BE2C (cell line): ENCODE measurements around the gene NISCH.

Experiments
- DNase-seq: peaks from one replicate; pipeline ENCODE4 v3.0.0-alpha.2; 2020
- H3K27me3 ChIP-seq: fragments of 250-450 bp; sonication (Bioruptor Pico); 2 replicates; pipeline ENCODE4 v1.5.1; 2020; ENCODE audit warnings: mild to moderate bottlenecking
- H3K36me3 ChIP-seq: fragments of 250-450 bp; sonication (Bioruptor Pico); 2 replicates; pipeline ENCODE4 v1.5.1; 2020; ENCODE audit warnings: mild to moderate bottlenecking
- H3K4me1 ChIP-seq: fragments of 250-450 bp; sonication (Bioruptor Pico); 2 replicates; pipeline ENCODE4 v1.5.1; 2020
- H3K4me3 ChIP-seq: 2 replicates; pipeline ENCODE4 v1.5.1; 2011; ENCODE audit warnings: low read depth, low read length
- H3K9me3 ChIP-seq: fragments of 250-450 bp; sonication (Bioruptor Pico); 2 replicates; pipeline ENCODE4 v1.5.1; 2020
- TF ChIP-seq, protein P1 (sequence below): IDR thresholded peaks from 2 replicates; pipeline ENCODE4 v1.5.1; 2012; ENCODE audit warnings: mild to moderate bottlenecking, low read depth, low read length

NISCH gene

GRCh38 chr3:52456169-52456799, 880 bp downstream of the NISCH start:
- TF ChIP-seq, protein P1, sequence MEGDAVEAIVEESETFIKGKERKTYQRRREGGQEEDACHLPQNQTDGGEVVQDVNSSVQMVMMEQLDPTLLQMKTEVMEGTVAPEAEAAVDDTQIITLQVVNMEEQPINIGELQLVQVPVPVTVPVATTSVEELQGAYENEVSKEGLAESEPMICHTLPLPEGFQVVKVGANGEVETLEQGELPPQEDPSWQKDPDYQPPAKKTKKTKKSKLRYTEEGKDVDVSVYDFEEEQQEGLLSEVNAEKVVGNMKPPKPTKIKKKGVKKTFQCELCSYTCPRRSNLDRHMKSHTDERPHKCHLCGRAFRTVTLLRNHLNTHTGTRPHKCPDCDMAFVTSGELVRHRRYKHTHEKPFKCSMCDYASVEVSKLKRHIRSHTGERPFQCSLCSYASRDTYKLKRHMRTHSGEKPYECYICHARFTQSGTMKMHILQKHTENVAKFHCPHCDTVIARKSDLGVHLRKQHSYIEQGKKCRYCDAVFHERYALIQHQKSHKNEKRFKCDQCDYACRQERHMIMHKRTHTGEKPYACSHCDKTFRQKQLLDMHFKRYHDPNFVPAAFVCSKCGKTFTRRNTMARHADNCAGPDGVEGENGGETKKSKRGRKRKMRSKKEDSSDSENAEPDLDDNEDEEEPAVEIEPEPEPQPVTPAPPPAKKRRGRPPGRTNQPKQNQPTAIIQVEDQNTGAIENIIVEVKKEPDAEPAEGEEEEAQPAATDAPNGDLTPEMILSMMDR: no peak
- H3K36me3 ChIP-seq: peaks cover 8% of the 10 kb centered on the region
- no peaks in the 10 kb centered on the region for H3K9me3 ChIP-seq
- peak overlapping the region; percentile 71 for H3K4me3 ChIP-seq
- H3K27me3 ChIP-seq: no peaks in the 10 kb centered on the region
- DNase-seq: no peak
- no peaks in the 10 kb centered on the region for H3K4me1 ChIP-seq

GRCh38 chr3:52456800-52457183, 1.4 kb downstream of the NISCH start:
- TF ChIP-seq, protein P1: no peak
- Histone ChIP-seq H3K9me3 (no peaks in the 10 kb centered on the region), H3K4me1 (no peaks in the 10 kb centered on the region), H3K36me3 (peaks cover 8% of the 10 kb centered on the region), H3K27me3 (no peaks in the 10 kb centered on the region), H3K4me3 (peak overlapping the region; percentile 71)
- DNase-seq: no peak

- no peaks in the 10 kb centered on the region for H3K4me1 ChIP-seq
- H3K4me3 ChIP-seq: no peak overlapping the region
- no peak for DNase-seq
- H3K9me3 ChIP-seq: no peaks in the 10 kb centered on the region
- TF ChIP-seq, protein P1: no peak
- H3K27me3 ChIP-seq: no peaks in the 10 kb centered on the region
- peaks cover 8% of the 10 kb centered on the region for H3K36me3 ChIP-seq
Observed at GRCh38 chr3:52458031-52458760, 2.8 kb downstream of the NISCH start.

GRCh38 chr3:52458770-52459545, 3.6 kb downstream of the NISCH start:
- TF ChIP-seq, protein P1: no peak
- Histone ChIP-seq H3K27me3 (no peaks in the 10 kb centered on the region), H3K4me3 (no peak overlapping the region), H3K4me1 (no peaks in the 10 kb centered on the region), H3K36me3 (peaks cover 8% of the 10 kb centered on the region), H3K9me3 (no peaks in the 10 kb centered on the region)
- no peak for DNase-seq

DNA sequence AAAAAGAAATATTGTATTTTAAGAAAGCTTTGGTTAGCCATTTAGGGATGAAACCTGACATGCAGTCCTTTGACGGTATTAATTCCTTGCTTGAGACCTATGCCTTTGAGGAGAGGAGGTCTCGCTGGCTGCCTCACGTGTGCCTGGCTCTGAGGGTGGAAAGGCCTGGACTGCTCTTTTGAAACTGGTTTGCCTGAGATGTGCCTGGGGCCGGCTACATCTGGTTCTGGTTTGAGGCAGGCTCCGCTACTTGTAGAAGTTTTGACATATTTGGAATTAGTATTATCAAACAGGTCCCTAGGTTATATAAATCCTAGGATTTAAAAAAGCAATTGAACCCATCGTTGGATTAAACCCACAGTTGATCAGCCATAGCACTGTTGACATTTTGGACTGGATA, 6.5 kb downstream of the NISCH start:
- H3K27me3 ChIP-seq: no peaks in the 10 kb centered on the region
- TF ChIP-seq, protein P1: no peak
- no peaks in the 10 kb centered on the region for H3K9me3 ChIP-seq
- no peak overlapping the region for H3K4me3 ChIP-seq
- no peak for DNase-seq
- peaks cover 8% of the 10 kb centered on the region for H3K36me3 ChIP-seq
- H3K4me1 ChIP-seq: no peaks in the 10 kb centered on the region
